Measurements from ENCODE around the gene KLHL29.
A peak's percentile ranks its signal among the peaks of the same experiment; 100 is the strongest.

The KLHL29 gene

DNA sequence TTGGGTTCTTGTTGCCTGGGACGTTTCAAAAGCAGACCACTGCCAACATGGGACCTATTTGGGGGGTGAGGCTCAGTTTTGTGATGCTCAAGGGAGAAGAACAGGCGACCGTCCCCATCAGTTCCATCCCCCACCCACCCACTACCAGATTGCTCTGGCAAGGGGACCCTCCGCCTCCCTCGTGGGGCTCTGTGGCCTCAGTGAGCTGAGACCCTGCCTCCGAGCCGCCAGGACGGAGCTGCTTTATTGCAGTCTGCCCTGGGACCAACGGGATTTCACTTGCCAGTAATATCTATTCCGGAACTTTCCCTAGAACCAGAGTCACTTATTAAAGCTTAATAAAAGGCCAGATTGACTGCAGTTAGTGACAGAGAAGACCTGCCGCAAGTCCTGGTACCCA lies 146.3 kb downstream of the KLHL29 start:
- no peak for DNase-seq (ENCODE audit: low spot score)

DNA sequence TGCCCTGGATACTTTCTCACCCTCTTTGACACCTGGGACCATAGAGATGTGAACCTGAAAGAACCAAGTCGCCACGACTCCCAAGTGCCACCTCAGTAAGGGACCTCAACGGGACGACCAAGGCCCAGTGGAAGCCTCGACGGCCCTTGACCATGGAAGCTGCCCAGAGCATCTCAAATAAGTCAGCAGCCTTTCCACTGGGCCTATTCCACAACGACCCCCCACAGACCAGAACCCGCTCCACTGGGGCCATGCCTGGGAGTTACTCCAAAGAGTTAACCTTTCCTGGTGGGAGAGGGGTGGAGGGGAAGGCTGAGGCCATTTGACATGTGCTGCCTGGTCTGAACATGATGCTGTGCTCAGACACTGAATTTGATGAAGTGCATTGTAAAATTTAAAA lies 146.9 kb downstream of the KLHL29 start:
- no peak for DNase-seq (ENCODE audit: low spot score)

DNA sequence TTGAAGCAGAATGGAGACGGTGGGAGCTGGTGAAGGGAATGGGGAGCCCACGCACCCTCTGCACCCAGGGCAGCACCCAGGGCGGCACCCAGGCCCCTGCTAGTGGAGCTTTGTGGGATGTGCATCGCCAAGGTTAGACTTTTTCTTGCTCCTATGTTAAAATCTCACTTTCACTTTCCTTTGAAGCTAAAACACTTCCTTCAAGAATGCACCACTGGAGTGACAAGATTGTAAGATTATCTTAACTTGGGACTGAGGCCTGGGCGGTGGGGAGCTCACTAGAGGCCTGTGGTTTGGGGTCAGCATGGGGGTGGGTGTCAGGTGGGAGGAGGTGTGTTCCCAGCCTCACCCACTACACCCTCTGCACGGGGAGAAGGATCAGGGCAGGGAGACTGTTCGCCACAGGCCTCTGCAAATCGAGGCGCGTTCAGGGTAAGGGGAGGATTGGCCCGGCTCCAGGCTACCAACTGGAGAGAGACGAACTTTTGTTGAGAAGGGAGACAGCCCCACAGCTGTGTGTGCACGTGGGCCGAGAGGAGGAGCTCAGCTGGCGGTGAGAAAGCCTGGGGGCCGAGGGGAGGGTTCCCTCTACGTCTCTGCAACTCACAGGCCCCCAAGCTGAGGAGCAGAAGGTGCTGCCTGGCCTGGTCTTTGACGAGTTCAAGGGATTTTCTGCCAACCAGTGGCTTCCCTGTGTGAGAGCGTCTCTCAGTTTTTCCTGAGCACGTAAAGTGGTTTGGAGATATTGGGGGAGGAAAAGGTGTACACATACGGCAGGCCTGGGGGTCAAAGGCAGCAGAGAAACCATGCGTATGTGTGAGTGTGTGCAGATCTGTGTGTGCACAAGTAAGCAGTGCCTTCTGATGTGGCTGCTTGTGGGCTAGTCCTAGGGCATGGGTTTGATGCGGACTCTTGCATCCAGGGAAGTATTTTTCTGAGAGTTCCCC lies 147.7 kb downstream of the KLHL29 start:
- DNase-seq (ENCODE audit: low spot score), result peak; percentile 77

DNA sequence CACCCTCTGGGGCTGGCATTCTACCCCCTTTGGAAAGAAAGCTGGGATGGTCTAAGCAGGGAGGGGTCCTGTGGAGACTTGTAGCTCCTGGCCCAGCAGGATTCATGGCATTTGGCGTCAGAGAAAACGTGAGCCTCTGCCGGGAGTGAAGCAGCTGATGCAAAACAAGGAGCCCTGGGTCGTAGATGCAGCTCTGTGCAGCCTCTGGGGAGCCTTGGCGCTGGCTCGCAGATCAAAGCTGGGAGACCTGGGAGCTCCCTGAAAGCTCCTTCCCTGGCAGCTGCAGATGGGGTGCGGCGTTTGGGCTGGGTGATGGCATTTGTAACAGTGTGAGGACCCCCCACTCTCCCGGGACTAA lies 148.3 kb downstream of the KLHL29 start:
- DNase-seq (ENCODE audit: low spot score), result no peak

DNA sequence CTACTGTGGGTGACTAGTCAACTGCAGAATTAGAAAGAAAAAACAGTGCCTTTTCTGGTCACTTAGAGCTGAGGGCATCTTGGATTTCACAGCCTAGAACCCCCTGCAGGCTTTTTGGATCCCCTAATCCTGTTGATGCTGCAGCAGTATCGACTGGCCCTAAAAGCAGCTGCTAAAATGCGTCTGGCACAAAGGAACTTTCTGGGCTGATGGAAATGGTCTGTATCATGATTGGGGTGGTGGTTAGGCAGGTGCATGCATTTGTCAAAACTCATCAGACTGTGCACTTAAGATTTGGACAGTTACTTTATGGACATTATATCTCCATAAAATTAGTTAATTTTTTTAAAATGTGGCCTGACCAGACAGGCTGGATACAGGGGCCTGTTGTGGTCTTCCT lies 149.8 kb downstream of the KLHL29 start:
- no peak for DNase-seq (ENCODE audit: low spot score)

DNA sequence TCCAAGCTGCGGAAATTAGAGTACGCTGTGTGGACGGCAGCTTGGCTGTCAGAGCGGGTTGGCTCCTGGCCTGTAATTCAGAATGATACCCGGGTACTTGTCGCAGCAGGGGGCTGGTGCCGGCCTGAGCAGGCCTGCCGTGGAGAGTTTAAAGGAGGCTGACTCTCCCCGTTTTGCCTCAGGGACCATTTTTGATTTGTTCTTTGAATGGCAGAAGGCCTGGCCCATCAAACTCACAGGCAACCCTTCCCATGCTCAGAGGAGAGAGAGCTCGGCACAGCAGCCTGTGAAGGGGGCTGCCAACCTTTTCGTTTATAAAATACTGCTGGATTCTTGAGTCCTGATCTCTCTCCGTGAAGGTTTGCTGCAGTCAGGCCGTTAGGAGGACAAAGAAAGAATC lies 151.3 kb downstream of the KLHL29 start:
- DNase-seq (ENCODE audit: low spot score), result no peak

DNA sequence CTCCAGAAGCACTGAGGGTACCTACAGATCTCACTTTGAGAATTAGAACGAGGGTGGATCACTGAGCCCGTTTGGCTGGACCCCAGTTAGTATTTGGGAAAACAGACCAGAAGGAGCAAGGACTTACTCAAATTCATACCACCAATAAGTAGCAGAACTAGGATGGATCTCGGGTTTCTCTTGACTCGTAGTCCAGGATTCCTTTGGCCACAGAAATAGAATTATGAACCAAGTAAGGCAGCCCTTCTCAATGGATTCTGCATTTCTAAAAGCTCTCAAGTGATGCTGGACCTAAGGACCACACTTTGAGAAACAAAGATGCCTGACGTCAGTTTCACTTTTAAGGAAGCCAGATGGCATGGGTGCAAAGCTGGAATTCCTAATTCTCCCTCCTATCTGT lies 153.0 kb downstream of the KLHL29 start:
- no peak for DNase-seq (ENCODE audit: low spot score)

DNA sequence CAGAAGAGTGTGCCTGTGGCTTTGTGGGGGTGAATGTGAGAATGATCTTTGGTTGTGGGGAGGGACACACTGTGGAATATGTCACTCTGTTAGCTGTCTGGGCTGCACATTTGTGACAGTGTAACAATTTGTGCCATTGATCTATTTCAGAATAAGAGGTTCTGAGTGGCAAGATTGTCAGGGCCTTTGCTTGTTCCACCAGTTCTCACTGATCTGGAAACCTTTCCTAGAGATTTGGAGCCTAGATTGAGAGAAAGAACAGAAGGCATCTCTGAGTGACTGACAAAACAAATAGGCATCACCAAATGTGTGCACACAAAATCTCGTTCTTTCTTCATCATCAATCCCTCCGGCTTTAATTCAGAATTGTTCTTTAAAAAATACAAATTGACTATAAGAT lies 153.6 kb downstream of the KLHL29 start:
- DNase-seq (ENCODE audit: low spot score), result no peak

DNA sequence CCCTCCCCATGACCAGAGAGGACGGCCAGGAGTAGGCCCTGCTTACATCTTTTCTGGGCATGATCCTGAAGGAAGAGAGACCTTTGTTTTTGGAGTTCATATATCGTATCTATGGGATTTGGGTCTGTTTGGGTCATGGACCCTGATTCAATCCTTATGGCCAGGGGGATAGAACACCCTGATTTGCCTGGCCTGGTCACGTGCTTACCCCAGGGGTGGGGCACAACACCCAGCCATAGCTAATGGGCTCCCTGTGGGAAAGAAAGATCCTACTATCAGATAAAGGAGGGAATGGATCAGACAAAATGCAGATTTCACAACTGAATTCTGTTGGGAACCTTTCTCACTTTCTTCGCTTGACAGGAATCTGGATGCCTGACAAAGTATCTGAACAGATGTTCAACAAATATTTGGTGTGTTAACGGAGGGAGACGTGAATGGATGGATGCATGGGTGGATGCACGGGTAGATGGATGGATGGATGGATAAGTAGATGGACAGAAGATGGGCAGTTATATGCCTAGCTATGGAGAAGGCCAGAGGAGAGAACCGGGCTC lies 155.9 kb downstream of the KLHL29 start:
- DNase-seq (ENCODE audit: low spot score), result no peak

DNA sequence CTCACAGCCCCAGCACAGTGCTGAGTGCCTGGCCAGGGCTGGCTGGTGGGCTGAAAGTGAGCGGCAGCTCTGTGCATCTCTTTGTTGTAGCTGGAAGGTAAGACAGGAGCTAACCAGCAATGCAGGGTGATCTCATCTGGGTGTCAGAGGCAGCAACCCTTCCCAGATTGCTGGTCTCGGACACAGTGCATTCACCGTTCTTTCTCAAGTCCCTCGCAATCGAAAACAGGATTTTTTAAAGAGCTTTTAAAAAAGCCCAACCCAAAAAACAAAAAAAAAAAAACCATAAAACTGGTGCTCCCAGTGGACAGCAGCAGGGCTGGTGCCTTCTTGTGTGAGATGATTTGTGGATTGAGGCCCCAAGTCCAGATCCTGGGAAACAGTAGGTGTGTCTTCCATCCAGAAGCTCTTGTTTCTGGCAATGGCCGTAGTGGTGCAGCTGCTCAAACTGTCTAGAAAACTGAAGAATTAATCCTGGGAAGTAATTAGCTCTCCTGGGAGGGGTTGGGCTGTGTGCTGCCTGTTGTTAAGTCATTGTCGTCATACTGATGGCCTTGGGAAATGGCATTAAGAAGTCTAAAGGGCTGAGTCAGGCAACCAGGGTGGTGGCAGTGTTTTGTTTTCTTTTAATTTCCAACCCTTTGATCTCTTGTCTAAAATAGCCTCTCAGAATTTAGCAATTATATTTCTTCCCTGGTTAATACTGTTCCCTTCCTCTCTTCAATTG lies 156.7 kb downstream of the KLHL29 start:
- DNase-seq (ENCODE audit: low spot score), result no peak

DNA sequence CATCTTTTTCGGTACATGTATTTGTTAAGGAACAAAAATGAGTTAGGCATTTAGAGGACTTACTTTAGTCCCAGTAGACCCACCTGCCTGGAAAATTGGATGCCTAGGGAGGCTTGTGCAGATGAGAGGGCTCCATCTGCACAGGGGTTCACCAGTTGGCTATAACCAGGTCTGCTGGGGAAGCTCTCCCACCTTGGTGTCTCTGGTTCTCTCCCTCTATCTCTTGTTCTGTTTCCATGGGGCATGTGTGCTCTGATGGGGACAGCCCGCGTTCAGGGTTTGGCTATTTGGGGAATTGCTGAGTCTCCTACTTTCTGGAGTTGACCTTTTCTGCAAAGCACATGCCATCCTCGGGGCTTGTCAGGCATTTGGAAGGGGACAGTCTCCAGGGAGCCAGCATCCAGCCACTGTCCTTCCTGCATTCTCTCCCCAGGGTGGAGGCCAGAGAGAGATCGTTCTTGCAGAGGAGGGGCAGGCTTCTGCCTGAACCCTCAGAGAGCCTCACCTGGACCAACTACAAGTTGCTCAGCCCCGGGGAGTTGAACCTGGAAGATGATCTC lies 157.3 kb downstream of the KLHL29 start:
- no peak for DNase-seq (ENCODE audit: low spot score)

DNA sequence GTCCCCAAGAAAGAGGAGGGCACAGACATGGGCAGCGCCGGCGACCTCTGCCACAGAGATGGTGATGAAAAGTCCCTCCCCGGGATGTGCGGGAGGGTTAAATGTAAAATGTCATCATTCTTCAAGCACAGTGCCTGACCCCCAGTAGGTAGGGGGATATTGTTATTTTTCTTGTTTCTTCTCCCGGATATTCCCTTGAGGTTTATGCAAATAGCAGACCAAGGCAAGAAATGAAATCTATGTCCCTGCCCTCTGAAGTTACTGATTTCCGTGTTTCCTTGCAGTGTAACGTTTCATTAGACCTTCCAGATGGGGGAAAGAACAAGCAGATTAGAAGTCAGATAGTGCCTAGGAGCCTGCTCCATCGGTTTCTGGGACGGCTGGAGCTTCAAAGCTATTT lies 158.3 kb downstream of the KLHL29 start:
- DNase-seq (ENCODE audit: low spot score), result no peak

DNA sequence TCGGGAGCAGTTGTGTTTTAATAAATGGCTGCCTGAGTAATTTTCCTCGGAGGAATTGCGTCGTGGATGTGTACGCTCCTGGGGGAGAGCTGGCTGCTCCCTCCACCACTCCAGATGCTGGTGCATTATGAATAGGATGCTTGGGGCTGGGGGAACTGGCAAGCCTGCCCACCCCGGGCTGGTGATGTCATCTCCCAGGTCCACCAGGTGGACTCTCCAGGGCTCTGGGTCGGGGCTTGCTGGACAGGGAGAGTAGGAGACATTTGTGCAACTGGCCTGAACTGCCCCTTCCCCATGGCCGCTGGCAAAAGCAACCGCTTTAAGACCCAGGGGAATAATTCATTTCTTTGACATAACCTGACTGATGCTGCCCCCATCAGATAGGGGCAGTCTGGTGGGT lies 158.7 kb downstream of the KLHL29 start:
- no peak for DNase-seq (ENCODE audit: low spot score)

DNA sequence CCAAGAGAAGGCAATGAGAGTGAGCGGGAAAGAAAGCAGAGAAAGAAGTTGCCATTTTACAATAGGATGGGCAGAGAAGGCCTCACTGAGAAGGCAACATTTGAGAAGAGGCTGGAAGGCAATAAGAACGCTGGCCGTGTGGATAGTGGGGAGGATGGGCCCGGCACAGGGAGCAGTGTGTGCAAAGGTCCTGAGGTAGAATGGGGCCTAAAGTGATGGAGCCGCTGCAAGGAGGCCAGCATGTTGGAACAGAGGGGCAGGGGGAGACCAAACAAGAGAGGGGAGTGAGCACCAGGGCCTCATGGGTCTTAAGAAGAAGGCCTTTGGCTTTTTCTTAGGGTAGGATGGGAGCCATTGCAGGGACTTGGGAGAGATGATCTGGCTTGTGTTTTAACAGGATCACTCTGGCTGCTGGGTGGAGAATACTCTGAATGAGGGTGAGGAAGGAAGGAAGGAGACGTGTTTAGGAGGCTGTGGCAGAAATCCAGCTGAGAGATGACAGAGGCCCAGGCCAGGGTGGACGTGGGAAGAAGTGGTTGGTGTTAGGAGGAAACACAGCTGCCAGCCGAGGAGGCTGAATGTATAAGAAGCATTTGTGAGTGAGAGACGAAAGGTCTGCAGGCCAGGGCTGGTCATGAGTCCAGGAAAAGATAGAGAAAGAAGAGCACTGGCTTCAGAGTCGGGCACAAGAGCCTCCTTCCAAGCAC lies 159.8 kb downstream of the KLHL29 start:
- no peak for DNase-seq (ENCODE audit: low spot score)

DNA sequence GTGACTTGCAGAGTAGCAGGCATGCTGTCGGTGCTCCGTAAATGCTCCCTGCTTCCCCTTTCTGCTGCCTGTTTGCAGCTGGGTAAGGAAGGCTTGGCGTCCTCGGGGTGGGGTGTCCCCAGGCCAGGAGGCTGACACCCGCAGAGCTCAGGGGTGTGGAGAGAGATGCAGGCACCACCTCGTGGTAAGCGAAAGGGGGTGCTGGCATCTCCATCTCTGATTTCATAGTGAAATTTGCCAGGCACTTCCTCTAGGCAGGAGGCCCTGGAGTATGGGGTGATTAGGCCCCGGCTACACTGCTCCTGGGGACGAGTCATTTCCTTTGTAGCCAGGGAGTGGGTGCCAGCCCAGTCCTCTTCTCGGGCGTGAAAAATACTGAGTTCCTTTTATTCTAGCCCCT lies 160.4 kb downstream of the KLHL29 start:
- DNase-seq (ENCODE audit: low spot score), result no peak

DNA sequence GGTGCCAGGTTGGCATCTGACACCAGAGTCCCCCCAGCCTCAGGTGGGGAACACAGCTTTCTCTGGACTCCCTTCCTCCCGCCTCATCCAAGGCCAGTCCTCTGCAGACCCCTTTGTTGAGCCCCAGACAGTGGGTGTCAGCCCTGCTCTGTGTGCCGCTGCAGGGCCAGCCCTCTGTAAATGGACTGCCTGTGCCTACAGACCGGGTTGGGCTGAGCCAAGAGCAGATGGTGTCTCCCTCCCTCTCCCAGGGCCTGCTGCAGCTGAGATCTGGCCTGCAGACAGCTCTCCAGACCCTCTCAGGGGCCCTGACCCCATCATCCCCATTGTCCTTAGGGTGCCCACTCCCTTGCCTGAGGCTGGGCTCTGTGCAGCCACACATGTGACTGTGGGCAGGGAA lies 160.8 kb downstream of the KLHL29 start:
- DNase-seq (ENCODE audit: low spot score), result no peak

DNA sequence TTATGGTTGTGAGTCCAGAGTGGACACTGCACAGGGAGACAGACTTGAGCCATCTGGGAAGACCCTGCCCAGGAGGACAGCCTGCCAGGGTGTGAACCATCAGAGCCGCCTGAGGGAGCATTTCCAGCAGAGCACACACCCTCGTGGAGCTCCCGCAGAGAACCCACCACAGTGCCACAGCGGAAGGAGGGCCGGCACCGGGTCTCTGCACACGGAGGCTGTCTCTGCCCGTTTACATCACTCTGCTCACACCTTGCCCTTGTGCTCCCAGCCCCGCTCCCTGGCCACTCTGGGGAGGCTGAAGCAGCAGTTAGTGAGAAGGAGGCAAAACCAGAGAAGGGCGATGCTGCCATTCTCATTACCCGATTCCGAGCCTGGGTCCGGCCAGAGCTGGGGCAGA lies 161.9 kb downstream of the KLHL29 start:
- DNase-seq (ENCODE audit: low spot score), result no peak

DNA sequence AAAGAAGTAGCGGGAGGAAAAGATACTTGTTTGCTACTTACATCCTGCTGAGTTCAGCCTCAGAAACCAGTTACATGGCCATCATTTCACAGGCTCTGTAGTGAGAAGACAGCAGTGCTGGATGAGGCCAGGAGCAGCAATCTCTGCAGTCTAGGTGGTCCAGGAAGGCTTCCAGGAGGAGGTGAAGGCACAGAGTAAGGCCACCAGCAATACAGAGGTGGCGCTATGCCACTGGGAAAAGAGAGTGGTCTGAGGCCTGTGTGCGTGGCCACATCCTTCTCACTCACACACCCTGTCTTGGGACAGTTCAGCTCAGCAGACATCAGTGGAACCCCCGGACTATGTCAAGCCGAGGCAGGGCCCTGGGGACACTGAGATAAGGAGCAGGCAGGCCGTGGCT lies 162.7 kb downstream of the KLHL29 start:
- DNase-seq (ENCODE audit: low spot score), result no peak

DNA sequence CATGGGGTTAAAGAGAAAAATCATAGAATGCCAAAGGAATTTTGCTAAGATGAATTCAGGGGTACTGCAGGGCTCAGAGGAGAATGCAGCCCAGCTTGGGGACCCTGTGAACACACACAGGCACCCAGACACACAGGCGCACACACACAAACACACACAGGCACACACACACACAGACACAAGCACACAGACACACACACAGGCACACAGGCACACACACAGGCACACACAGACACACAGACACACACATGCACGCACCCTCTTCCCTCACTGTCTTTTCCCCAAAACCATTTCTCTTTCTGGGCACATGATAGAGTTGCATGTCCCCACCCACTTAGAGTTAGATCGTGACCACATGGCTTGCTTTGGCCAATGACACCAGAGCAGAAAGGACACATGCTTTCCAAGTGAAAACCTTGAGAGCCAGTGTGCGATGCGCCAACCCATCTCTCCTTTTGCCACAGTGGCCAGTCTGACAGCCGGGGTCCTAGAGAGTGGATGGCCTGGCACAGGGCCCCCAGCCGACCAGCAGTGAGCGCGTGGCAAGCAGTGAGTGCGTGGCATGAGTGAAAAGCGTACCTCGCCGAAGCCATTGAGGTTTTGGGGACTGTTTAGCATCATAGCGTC lies 163.3 kb downstream of the KLHL29 start:
- DNase-seq (ENCODE audit: low spot score), result no peak

DNA sequence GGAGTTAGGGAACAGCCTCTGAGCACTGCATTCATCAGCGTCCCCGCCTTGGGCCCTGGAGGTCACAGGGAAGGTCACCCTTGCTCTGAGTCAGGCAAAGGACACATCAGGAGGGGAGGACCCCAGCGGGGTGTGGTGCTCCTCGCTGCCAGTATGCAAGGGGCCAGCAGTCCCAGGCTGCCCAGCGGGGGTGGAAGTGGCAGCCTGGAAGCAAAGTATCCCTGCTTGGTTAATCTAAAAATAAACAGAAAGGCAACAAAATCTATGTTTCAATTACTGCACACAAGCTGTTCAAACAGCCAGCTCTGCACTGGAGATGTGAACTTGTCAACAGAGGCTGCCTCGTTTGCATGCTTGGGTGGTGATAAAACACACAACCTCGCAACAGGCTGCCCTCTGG lies 164.1 kb downstream of the KLHL29 start:
- no peak for DNase-seq (ENCODE audit: low spot score)

DNA sequence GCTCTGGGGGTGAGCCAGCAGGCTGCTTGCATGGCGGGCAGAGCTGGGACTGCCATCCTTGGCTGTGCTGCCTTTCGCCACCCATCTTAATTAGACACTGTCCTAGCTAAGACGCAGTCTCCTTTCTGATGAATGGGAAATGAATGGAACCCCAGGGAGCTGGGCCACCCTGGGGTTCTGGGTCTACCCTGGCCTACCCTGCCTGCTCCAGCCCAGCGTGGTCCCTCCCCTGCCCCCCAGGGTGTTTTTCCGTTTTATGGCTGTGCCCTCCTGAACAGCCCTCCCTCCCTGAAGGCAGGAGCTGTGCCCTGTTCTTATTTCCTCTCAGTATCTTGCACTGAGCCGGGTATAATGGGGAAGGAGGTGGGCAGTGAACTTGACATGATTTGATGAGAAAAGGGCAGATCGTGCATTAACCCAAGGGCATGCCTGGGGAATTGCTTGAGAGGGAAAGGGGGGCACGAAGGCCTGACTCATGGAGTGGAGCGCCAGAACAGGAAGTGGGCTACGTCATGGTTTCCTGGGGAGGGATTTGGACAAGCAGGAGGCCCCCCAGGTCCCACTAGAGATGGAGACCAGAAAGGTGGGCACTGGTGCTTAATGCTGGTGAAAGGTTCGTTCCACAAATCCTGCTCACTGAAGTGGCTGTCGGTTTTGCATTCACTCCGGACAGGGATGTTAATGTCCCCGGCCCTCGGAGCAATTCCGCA lies 165.0 kb downstream of the KLHL29 start:
- no peak for DNase-seq (ENCODE audit: low spot score)

All from left forelimb (tissue), 1 donor.